Regular cardiac myocyte (primary cell): Measurements from ENCODE around the gene EGLN2. TPM values are rescaled to one million over a fixed set of nuclear protein-coding genes. Genes with fewer than 3 reads are reported as not detected.

Experiments
- total RNA-seq: library from RNA; depleted of rRNA; stranded (reverse); fragments of >200 nt; gene quantifications from 2 replicates; pipeline ENCODE4 v1.2.3, GENCODE V29; 2014

EGLN2 gene
- 63.1 and 84.5 TPM in 2 replicates for total RNA-seq

GRCh38 chr19:40798683-40799557, at the start of gene EGLN2:
EGLN2 (plus strand) TSS chr19:40799191; CDS start chr19:40800573, 1,382 bp downstream.

DNA sequence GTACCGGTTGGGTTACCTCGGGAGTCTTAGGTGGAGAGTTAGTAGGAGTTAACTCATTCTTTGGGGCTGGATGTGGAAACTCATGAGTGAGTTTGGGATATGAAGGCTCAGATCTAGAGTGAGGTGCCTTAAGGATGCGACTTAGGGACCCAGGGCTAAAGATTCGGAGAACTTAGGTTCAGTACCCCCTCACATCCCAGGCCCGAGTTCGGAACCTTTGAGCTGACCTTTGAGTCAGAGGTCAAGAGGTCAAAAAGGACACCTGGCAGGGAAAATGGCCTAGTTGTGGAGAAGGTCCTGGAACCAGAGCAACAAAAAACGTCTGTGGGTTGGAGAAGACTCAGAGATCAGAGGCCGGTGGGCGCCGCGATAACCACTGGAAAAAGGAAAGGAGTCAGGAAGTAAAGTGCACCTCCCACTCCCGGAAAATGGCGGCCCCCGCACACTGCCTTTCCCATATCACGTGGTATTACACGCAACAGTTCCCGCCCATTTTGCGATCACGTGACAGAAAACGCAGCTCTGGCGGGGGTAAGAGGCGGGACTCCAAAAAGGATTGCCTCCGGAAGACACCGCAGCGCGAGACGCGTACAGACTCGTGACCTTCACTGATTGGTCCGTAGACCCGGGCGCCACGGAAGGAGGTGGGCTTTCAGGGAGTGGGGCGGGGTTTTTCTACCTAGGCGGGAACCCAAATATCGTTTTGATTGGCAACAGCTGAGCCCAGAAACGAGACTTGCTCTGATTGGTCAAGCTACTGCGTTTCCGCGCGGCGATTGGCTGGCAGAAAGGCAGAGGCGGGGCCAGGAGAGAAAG, 48.7 kb upstream of the EGLN2 start, which contains the start of gene ACTMAP:
TSS of gene ACTMAP (minus strand) at position 420 of the 816 bp plus-strand sequence. CDS start 674 bp downstream, outside the sequence.

DNA sequence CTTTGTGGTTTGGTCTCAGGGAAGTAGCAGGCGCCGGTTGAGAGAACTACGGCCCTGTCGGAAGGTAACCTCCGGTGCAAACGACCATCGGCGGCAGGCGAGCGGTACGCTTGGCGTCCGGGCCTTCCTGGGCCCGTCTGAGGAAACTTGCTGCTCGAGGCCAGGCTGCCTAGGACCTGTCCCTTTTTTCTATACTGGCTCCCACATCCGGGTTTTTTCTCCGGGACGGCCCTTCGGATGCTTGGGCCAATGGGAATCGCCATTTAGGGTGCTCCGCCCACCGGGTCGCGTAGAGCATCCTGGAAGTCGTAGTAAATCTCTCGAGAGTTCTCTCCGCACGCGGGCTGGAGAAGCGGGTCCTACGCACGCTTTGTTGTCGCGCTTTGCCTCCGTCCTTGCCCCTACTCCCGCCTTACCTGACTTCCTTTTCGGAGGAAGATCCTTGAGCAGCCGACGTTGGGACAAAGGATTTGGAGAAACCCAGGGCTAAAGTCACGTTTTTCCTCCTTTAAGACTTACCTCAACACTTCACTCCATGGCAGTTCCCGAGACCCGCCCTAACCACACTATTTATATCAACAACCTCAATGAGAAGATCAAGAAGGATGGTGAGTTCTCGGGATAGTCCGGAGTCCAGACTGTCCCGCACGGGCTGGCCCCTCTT, 48.0 kb upstream of the EGLN2 start, which contains the start of gene SNRPA:
TSS of gene SNRPA (plus strand) at position 330 of the 664 bp plus-strand sequence. CDS start at position 536, 206 bp downstream.

DNA sequence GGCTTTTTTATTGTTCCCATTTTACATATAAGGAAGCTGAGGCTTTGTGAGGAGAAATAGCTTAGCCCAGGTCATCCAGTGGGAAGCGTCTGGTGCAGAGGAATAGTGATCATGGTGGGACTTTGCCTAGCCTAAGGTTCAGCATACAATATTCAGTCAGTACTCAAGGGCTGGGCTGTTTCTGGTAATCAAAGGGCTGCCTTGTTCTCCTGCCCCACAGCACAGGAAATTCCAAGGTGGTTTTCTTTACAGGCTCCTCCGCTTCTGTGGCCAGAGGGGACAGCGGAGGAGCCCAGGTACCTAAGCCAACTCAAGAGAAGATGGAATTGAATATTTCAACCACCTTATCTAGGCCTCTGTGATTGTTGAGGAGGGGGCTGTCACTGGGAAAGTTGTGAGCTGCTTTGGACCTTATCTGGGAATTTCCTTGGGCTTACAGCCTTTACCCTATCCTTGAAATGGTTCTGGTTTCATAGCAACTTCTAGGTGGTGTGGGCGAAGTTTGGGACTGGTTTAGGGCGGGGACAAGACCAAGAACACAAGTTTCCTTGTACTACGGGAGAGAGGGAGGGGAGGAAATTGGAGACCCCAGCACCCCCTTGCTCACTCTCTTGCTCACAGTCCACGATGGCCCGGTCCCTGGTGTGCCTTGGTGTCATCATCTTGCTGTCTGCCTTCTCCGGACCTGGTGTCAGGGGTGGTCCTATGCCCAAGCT, 23.9 kb upstream of the EGLN2 start, which contains the start of gene MIA:
TSS of gene MIA (plus strand) at position 606 of the 716 bp plus-strand sequence. CDS start at position 628, 22 bp downstream.

DNA sequence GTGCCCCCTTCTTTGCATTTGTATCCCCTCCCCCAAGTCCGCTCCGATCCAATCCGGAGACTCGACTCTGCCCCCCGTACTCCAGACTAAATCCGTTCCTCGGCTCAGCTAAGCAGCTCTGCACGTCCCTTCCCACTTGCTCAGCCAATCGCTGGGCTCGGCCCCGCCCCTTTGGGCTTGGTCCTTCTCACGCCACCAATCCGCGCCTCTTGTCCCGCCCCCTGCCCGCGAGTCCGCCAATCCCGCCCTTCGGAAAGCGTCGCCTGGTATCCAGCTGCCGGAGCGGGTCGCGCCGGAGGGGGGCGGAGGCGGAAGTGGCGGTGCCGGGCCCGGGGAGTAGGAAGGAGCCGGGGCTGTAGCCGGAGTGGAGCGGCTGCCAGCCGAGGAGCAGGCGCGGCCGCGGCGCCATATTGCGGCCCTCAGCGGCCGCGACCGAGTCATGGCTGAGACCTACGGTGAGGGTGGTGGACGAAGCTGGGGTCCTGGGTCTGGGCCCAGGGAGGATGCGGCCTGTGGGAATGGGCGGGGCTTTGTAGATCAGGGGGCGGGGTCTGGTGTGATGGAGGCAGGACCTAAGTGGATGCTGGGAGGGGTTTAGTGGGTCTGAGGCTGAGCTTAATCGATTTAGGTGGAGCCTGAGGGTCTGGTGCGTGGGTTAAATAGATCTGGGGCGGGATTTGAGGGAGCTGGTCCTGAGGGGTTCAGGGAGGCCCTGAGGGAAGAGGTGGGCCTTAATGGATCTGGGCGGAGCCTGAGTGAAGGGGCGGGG, 20.9 kb upstream of the EGLN2 start, which contains the start of gene RAB4B:
TSS of gene RAB4B (plus strand) at position 311 of the 769 bp plus-strand sequence. CDS start at position 440, 129 bp downstream.

GRCh38 chr19:40850277-40850676, 51.3 kb downstream of the EGLN2 start, which contains the start of gene CYP2A6:
CYP2A6 (minus strand) TSS chr19:40850447; CDS start chr19:40850426, 21 bp downstream.

Other genes starting within 250 kb of the EGLN2 start
- gene SHKBP1, start 222.3 kb upstream of the EGLN2 start, total RNA-seq, result 18.6 and 33.0 TPM in 2 replicates
- 6.8 and 7.1 TPM in 2 replicates for gene LTBP4, start 197.8 kb upstream of the EGLN2 start, total RNA-seq
- 21.7 and 22.8 TPM in 2 replicates for gene NUMBL, start 108.5 kb upstream of the EGLN2 start, total RNA-seq
- 30.7 and 31.9 TPM in 2 replicates for gene COQ8B, start 82.3 kb upstream of the EGLN2 start, total RNA-seq
- gene ITPKC, start 82.1 kb upstream of the EGLN2 start, total RNA-seq, result 10.7 and 12.1 TPM in 2 replicates
- gene ACTMAP, start 48.7 kb upstream of the EGLN2 start, total RNA-seq, result 0.56 and 0.96 TPM in 2 replicates
- 17.8 and 27.4 TPM in 2 replicates for gene SNRPA, start 48.0 kb upstream of the EGLN2 start, total RNA-seq
- gene MIA, start 23.7 kb upstream of the EGLN2 start, total RNA-seq, result 0.85 TPM in 1 of 2 replicates, not detected in the other
- 6.5 and 9.2 TPM in 2 replicates for gene RAB4B, start 20.9 kb upstream of the EGLN2 start, total RNA-seq
- gene CYP2A6, start 51.3 kb downstream of the EGLN2 start, total RNA-seq, result not detected in 2 replicates
- not detected in 2 replicates for gene CYP2A7, start 83.0 kb downstream of the EGLN2 start, total RNA-seq
- gene CYP2B6, start 192.1 kb downstream of the EGLN2 start, total RNA-seq, result not detected in 2 replicates